ENCODE results near the gene SAV1. TPM values are rescaled to one million over a fixed set of nuclear protein-coding genes. Genes with fewer than 3 reads are reported as not detected.
"Not testable (repeated sequence)": the region's sequence is repeated elsewhere in the genome, so short reads cannot be mapped to it uniquely, and the experiment has no call there.

The SAV1 gene
- total and polyA plus RNA-seq, 10 of the 15 experiments (the other 5 are each of a cell fraction or from before 2014, with no cell fraction given): 10.1 to 29.1 (median 20.4) TPM

DNA sequence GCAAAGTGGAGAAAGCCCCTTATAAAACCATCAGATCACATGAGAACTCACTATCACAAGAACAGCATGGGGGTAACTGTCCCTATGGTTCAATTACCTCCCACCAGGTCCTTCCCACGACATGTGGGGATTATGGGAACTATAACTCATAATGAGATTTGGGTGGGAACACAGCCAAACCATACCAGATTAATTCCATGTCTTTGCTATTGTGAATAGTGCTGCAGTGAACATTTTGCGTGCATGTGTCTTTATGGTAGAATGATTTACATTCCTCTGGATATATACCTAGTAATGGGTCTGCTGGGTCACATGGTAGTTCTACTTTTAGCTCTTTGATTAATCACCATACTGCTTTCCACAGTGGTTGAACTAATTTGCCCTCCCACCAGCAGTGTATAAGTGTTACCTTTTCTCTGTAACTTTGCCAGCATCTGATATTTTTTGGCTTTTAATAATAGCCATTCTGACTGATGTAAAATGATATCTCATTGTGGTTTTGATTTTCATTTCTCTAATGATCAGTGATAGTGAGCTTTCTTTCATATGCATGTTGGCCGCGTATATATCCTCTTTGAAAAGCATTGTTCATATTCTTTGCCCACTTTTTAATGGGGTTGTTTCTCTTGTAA is 29.7 kb upstream of the SAV1 start:
- intact Hi-C loops (cut with micrococcal nuclease; ENCODE audit: unreplicated experiment) (no loop called here), in situ Hi-C loops (cut with MboI) (no loop called here)
- ChIA-PET RAD21 (ENCODE audit: unreplicated experiment) (interaction anchor here (0.5 kb wide), 1 partner anchor 1125 kb away, joined by 4 read pairs; no protein-coding TSS in a partner anchor), CTCF (interaction anchor here (1.6 kb wide), 1 partner anchor 155 kb away, joined by 3 read pairs; no protein-coding TSS in a partner anchor), SMC1A (ENCODE audit: uncharacterized antibody, unreplicated experiment) (interaction anchor here (0.9 kb wide), 2 partner anchors 9 to 43 kb away, joined by 3 read pairs; no protein-coding TSS in a partner anchor), POLR2A (interaction anchor here (0.9 kb wide), 1 partner anchor 19 kb away, joined by 4 read pairs; no protein-coding TSS in a partner anchor)
- H3K79me2 ChIP-seq (ENCODE audit: control insufficient read depth, insufficient read depth, low read length): no peaks in the 10 kb centered on the region
- no peak overlapping the region for H2AFZ ChIP-seq (ENCODE audit: control insufficient read depth, low read depth, low read length)
- H3K4me3 ChIP-seq: no peak overlapping the region
- DNase-seq (ENCODE audit: low read depth, low spot score): no peak
- H3K4me1 ChIP-seq (ENCODE audit: control insufficient read depth, insufficient read depth, low read length): no peaks in the 10 kb centered on the region; the same call in 1 of the 2 replicates
- no peaks in the 10 kb centered on the region for H3K36me3 ChIP-seq (ENCODE audit: control insufficient read depth in 2 of 2, insufficient read depth in 2 of 2, low read length in 1 of 2)
- FAIRE-seq: peak; percentile 13
- peaks cover 18% of the 10 kb centered on the region for H3K9me3 ChIP-seq (replicated peaks; ENCODE audit: control insufficient read depth, insufficient read depth, low read length)
- H4K20me1 ChIP-seq (ENCODE audit: control insufficient read depth, insufficient read depth): no peaks in the 10 kb centered on the region
- H3K27ac ChIP-seq (ENCODE audit: control insufficient read depth, insufficient read depth): no peak overlapping the region
- no peak overlapping the region for H3K9ac ChIP-seq (ENCODE audit: control insufficient read depth, insufficient read depth, low read length)
- no peak for ATAC-seq
- H3K27me3 ChIP-seq (replicated peaks in 1 of 2; ENCODE audit: control insufficient read depth in 2 of 2, insufficient read depth in 2 of 2, low read length in 1 of 2): no peaks in the 10 kb centered on the region
- no TSS peak for BruUV-seq (replicated peaks)
- TF ChIP-seq E4F1 (IDR thresholded peaks at IDR 0.05; ENCODE audit: borderline replicate concordance, partially characterized antibody): no peak
- H3K4me2 ChIP-seq (ENCODE audit: control insufficient read depth, insufficient read depth): no peak overlapping the region
- WGBS (ENCODE audit: insufficient coverage, insufficient replicate concordance, low lambda C conversion rate, missing lambda C conversion rate): 62% methylated on average over 4 of the region's 4 CpGs

- RAD21 ChIA-PET (ENCODE audit: unreplicated experiment); H2AFZ ChIP-seq (ENCODE audit: control insufficient read depth, low read depth, low read length); POLR2A ChIA-PET; H3K4me2 ChIP-seq (ENCODE audit: control insufficient read depth, insufficient read depth); H3K4me1 ChIP-seq (ENCODE audit: control insufficient read depth, insufficient read depth, low read length); DNase-seq (ENCODE audit: low read depth, low spot score); H3K27me3 ChIP-seq (replicated peaks in 1 of 2; ENCODE audit: control insufficient read depth in 2 of 2, insufficient read depth in 2 of 2, low read length in 1 of 2); H3K27ac ChIP-seq (ENCODE audit: control insufficient read depth, insufficient read depth); CTCF ChIA-PET; BruUV-seq (replicated peaks); H3K79me2 ChIP-seq (ENCODE audit: control insufficient read depth, insufficient read depth, low read length); H3K4me3 ChIP-seq; FAIRE-seq; H3K36me3 ChIP-seq (ENCODE audit: control insufficient read depth in 2 of 2, insufficient read depth in 2 of 2, low read length in 1 of 2); intact Hi-C loops (cut with micrococcal nuclease; ENCODE audit: unreplicated experiment); H3K9ac ChIP-seq (ENCODE audit: control insufficient read depth, insufficient read depth, low read length); H4K20me1 ChIP-seq (ENCODE audit: control insufficient read depth, insufficient read depth); in situ Hi-C loops (cut with MboI); SMC1A ChIA-PET (ENCODE audit: uncharacterized antibody, unreplicated experiment); ATAC-seq: not testable (repeated sequence)
- 75% methylated on average over 3 of the region's 3 CpGs for WGBS (ENCODE audit: insufficient coverage, insufficient replicate concordance, low lambda C conversion rate, missing lambda C conversion rate)
- peaks cover 18% of the 10 kb centered on the region for H3K9me3 ChIP-seq (replicated peaks; ENCODE audit: control insufficient read depth, insufficient read depth, low read length)
Observed at GRCh38 chr14:50694260-50694659, 26.2 kb upstream of the SAV1 start.

Measured in GM12878 (cell line).